ENCODE measurements around the gene TRPM4.

DNA sequence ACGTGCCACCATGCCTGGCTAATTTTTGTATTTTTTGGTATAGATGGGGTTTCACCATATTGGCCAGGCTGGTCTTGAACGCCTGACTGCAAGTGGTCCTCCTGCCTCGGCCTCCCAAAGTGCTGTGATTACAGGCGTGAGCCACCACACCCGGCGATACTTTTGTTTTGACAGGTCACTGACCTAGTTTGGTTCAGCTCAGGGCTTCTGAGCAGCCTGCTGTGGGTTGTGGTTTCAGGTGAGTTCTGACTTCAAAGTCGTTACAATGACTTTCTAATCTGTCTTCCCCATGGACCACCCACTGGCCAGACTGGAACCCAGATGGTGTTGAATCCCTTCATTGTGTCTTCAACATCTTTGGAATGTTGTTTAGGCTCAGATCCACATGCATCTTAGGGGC, 73.8 kb downstream of the TRPM4 start:
- TF ChIP-seq PHF8 (CRISPR knock-in tag; IDR thresholded peaks at IDR 0.05) (no peak), PHF21A (CRISPR knock-in tag; IDR thresholded peaks at IDR 0.05) (no peak), YY1 (IDR thresholded peaks at IDR 0.05; ENCODE audit: insufficient read depth, insufficient replicate concordance, low read depth, low read length) (no peak), ZFP41 (CRISPR knock-in tag; IDR thresholded peaks at IDR 0.05; ENCODE audit: borderline replicate concordance) (no peak), BCL3 (CRISPR knock-in tag; IDR thresholded peaks at IDR 0.05) (no peak), HNF1A (IDR thresholded peaks at IDR 0.05; ENCODE audit: low read depth) (no peak), HNF1A (CRISPR knock-in tag; IDR thresholded peaks at IDR 0.05; ENCODE audit: borderline replicate concordance) (no peak), PRPF4 (IDR thresholded peaks at IDR 0.05; ENCODE audit: low read depth, low read length, poor library complexity, severe bottlenecking) (no peak), NFYB (CRISPR knock-in tag; IDR thresholded peaks at IDR 0.05) (no peak), ZNF282 (IDR thresholded peaks at IDR 0.05; ENCODE audit: partially characterized antibody) (no peak), PBX3 (CRISPR knock-in tag; IDR thresholded peaks at IDR 0.05; ENCODE audit: borderline replicate concordance) (no peak), CREB1 (IDR thresholded peaks at IDR 0.05) (no peak), CREB1 (CRISPR knock-in tag; IDR thresholded peaks at IDR 0.05) (no peak)
- TF ChIP-seq, protein P1, sequence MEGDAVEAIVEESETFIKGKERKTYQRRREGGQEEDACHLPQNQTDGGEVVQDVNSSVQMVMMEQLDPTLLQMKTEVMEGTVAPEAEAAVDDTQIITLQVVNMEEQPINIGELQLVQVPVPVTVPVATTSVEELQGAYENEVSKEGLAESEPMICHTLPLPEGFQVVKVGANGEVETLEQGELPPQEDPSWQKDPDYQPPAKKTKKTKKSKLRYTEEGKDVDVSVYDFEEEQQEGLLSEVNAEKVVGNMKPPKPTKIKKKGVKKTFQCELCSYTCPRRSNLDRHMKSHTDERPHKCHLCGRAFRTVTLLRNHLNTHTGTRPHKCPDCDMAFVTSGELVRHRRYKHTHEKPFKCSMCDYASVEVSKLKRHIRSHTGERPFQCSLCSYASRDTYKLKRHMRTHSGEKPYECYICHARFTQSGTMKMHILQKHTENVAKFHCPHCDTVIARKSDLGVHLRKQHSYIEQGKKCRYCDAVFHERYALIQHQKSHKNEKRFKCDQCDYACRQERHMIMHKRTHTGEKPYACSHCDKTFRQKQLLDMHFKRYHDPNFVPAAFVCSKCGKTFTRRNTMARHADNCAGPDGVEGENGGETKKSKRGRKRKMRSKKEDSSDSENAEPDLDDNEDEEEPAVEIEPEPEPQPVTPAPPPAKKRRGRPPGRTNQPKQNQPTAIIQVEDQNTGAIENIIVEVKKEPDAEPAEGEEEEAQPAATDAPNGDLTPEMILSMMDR (CRISPR knock-in tag; IDR thresholded peaks at IDR 0.05), result no peak
- TF ChIP-seq, protein P2, sequence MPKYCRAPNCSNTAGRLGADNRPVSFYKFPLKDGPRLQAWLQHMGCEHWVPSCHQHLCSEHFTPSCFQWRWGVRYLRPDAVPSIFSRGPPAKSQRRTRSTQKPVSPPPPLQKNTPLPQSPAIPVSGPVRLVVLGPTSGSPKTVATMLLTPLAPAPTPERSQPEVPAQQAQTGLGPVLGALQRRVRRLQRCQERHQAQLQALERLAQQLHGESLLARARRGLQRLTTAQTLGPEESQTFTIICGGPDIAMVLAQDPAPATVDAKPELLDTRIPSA (CRISPR knock-in tag; IDR thresholded peaks at IDR 0.05; ENCODE audit: borderline replicate concordance), result no peak

Data from HepG2 (cell line).